ENCODE data around the gene EGLN1.

GRCh38 chr1:231408528-231409094, 13.5 kb downstream of the EGLN1 start:
- no peak for TF ChIP-seq ZBTB21 (tag by site-specific recombination; IDR thresholded peaks at IDR 0.05)
- no peak for TF ChIP-seq ZBTB20 (tag by site-specific recombination; IDR thresholded peaks at IDR 0.05)
- TF ChIP-seq GLI4 (tag by site-specific recombination; IDR thresholded peaks at IDR 0.05) = no peak
- no peak for TF ChIP-seq KLF16 (tag by site-specific recombination; IDR thresholded peaks at IDR 0.05)
